ENCODE results near the gene CELF4. TPM values are rescaled to one million over a fixed set of nuclear protein-coding genes. Genes with fewer than 3 reads are reported as not detected.

CELF4 gene
- total and polyA plus RNA-seq, 2 of the 4 experiments (the other 2 are of a cell fraction): not detected

- no peak overlapping the region for H4K5ac ChIP-seq (ENCODE audit: low read depth, low read length)
- no peak for TF ChIP-seq MXI1 (IDR thresholded peaks at IDR 0.05; ENCODE audit: borderline replicate concordance, low read depth, low read length)
- no peak for TF ChIP-seq POLR2A (IDR thresholded peaks at IDR 0.05; ENCODE audit: low read depth, low read length)
- no peak for TF ChIP-seq MAZ (IDR thresholded peaks at IDR 0.05; ENCODE audit: borderline replicate concordance, low read depth, low read length)
- TF ChIP-seq FOS (IDR thresholded peaks at IDR 0.05; ENCODE audit: low read depth, low read length): no peak
- no peak for TF ChIP-seq RCOR1 (IDR thresholded peaks at IDR 0.05; ENCODE audit: insufficient replicate concordance, low read length)
- no peak for TF ChIP-seq CTCF (conservative IDR thresholded peaks at IDR 0.05; ENCODE audit: low read depth, low read length)
- TF ChIP-seq USF2 (IDR thresholded peaks at IDR 0.05; ENCODE audit: low read depth, low read length): no peak
- no peak for TF ChIP-seq CEBPB (IDR thresholded peaks at IDR 0.05; ENCODE audit: low read depth, low read length)
- TF ChIP-seq BHLHE40 (IDR thresholded peaks at IDR 0.05; ENCODE audit: low read depth, low read length): no peak
- no peak for TF ChIP-seq MAFK (IDR thresholded peaks at IDR 0.05; ENCODE audit: low read depth, low read length)
- TF ChIP-seq NFE2L2 (IDR thresholded peaks at IDR 0.05; ENCODE audit: low read depth, low read length): no peak
- no peak for TF ChIP-seq ELK1 (IDR thresholded peaks at IDR 0.05; ENCODE audit: borderline replicate concordance, low read depth, low read length)
- no peak for TF ChIP-seq RFX5 (IDR thresholded peaks at IDR 0.05; ENCODE audit: low read depth, low read length)
- no peak for TF ChIP-seq RAD21 (IDR thresholded peaks at IDR 0.05; ENCODE audit: low read length)
- TF ChIP-seq SMC3 (IDR thresholded peaks at IDR 0.05; ENCODE audit: low read depth, low read length): no peak
Measured at GRCh38 chr18:37483984-37484819, 81.4 kb downstream of the CELF4 start.

More at GRCh38 chr18:37483984-37484819, 81.4 kb downstream of the CELF4 start:
- Histone ChIP-seq H2BK20ac (ENCODE audit: low read depth, low read length) (no peak overlapping the region), H2BK5ac (ENCODE audit: low read depth, low read length, poor library complexity, severe bottlenecking) (no peak overlapping the region), H3K14ac (replicated peaks; ENCODE audit: low read depth, low read length) (no peak overlapping the region), H2AFZ (replicated peaks; ENCODE audit: low read length, poor library complexity) (no peak overlapping the region), H3K4me1 (ENCODE audit: control insufficient read depth, insufficient read depth, low read length) (no peaks in the 10 kb centered on the region), H2BK15ac (ENCODE audit: low read depth, low read length) (no peak overlapping the region), H3K4me2 (ENCODE audit: low read depth, low read length) (no peak overlapping the region), H3K27me3 (ENCODE audit: control insufficient read depth, insufficient read depth, low read length) (peaks cover 29% of the 10 kb centered on the region), H3K79me1 (ENCODE audit: low read depth in 1 of 2, low read length in 2 of 2) (no peaks in the 10 kb centered on the region), H3K18ac (ENCODE audit: low read depth, low read length) (no peak overlapping the region), H3K4ac (ENCODE audit: low read depth, low read length) (no peak overlapping the region), H3K9ac (ENCODE audit: low read depth, low read length) (no peak overlapping the region), H4K20me1 (ENCODE audit: insufficient read depth, low read length) (no peaks in the 10 kb centered on the region), H2AK9ac (replicated peaks; ENCODE audit: low read depth, low read length, poor library complexity) (no peak overlapping the region), H3K27ac (ENCODE audit: insufficient read depth, low read length) (no peak overlapping the region), H4K8ac (ENCODE audit: low read depth in 2 of 2, low read length in 2 of 2) (no peak overlapping the region), H2BK120ac (ENCODE audit: low read depth, low read length) (no peak overlapping the region), H3K9me3 (ENCODE audit: control insufficient read depth, insufficient read depth, low read length) (no peaks in the 10 kb centered on the region), H4K91ac (ENCODE audit: insufficient read depth, low read depth, low read length) (no peak overlapping the region), H3K23ac (ENCODE audit: low read depth, low read length) (no peak overlapping the region), H3K9me1 (ENCODE audit: insufficient read depth, low read length) (no peaks in the 10 kb centered on the region), H2AK5ac (ENCODE audit: low read depth, low read length) (no peak overlapping the region), H3K56ac (ENCODE audit: extremely low read depth, insufficient read depth, low read length) (no peak overlapping the region), H3K36me3 (ENCODE audit: control insufficient read depth, insufficient read depth, low read length) (no peaks in the 10 kb centered on the region), H3K4me3 (ENCODE audit: insufficient read depth, low read depth, low read length) (no peak overlapping the region)
- BruUV-seq (replicated peaks): no TSS peak
- DNase-seq (no peak), ATAC-seq (ENCODE audit: low read depth) (no peak)
- CTCF ChIA-PET: interaction anchor here (1.3 kb wide), 1 partner anchor 54 kb away, joined by 4 read pairs; no protein-coding TSS in a partner anchor
- dilution Hi-C loops (cut with HindIII; ENCODE audit: low sequenced_read_pairs, unreplicated experiment): no loop called here
- POLR2A ChIA-PET (ENCODE audit: unreplicated experiment): no interaction called here
- in situ Hi-C loops (cut with MboI; ENCODE audit: low sequenced_read_pairs): loop anchor here (25.0 kb wide), 1 partner anchor 547 kb away; no protein-coding TSS in a partner anchor
- intact Hi-C loops (cut with micrococcal nuclease): no loop called here
- 0% methylated on average over 1 of the region's 17 CpGs; no CpG with 5 or more reads in 1 of the 2 experiments for WGBS, 2 experiments (ENCODE audit: extremely low coverage in 2 of 2, insufficient read length in 1 of 2)
